ENCODE measurements around the gene SPATA6L. TPM values are rescaled to one million over a fixed set of nuclear protein-coding genes. Genes with fewer than 3 reads are reported as not detected.

Gene SPATA6L
- total RNA-seq, 1 experiment from 2014 or later, result 1.8 TPM

GRCh38 chr9:4642351-4642750, 23.9 kb downstream of the SPATA6L start:
- H3K27ac Mint-ChIP-seq, result no peak overlapping the region
- no peak overlapping the region for H3K4me3 Mint-ChIP-seq
- H3K36me3 Mint-ChIP-seq, result no peaks in the 10 kb centered on the region
- TF ChIP-seq FOXP4 (CRISPR knock-in tag; IDR thresholded peaks at IDR 0.05) (no peak), ATF6 (CRISPR knock-in tag; IDR thresholded peaks at IDR 0.05) (no peak), SMAD4 (CRISPR knock-in tag; IDR thresholded peaks at IDR 0.05) (no peak), TEAD1 (CRISPR knock-in tag; IDR thresholded peaks at IDR 0.05) (no peak), ELF4 (CRISPR knock-in tag; IDR thresholded peaks at IDR 0.05; ENCODE audit: low read depth) (no peak)
- no peaks in the 10 kb centered on the region for H3K27me3 Mint-ChIP-seq (ENCODE audit: low read depth)
- ChIA-PET CTCF (no interaction called here), POLR2A (no interaction called here)
- peaks cover 11% of the 10 kb centered on the region for H3K4me1 Mint-ChIP-seq
- ATAC-seq (no peak), DNase-seq (ENCODE audit: low spot score) (no peak)
- no peaks in the 10 kb centered on the region for H3K9me3 Mint-ChIP-seq

GRCh38 chr9:4640027-4640426, 26.3 kb downstream of the SPATA6L start:
- Mint-ChIP-seq H3K27ac (no peak overlapping the region), H3K27me3 (ENCODE audit: low read depth) (no peaks in the 10 kb centered on the region), H3K4me3 (no peak overlapping the region), H3K36me3 (no peaks in the 10 kb centered on the region), H3K4me1 (peaks cover 13% of the 10 kb centered on the region), H3K9me3 (no peaks in the 10 kb centered on the region)
- ATAC-seq (peak; percentile 60), DNase-seq (ENCODE audit: low spot score) (peak; percentile 50)
- CTCF ChIA-PET, result interaction anchor here (0.6 to 2.0 kb wide), 11 partner anchors 10 to 324 kb away, joined by 3 to 28 read pairs (median 6); no protein-coding TSS in a partner anchor
- POLR2A ChIA-PET, result no interaction called here
- TF ChIP-seq ELF4 (CRISPR knock-in tag; IDR thresholded peaks at IDR 0.05; ENCODE audit: low read depth), result no peak
- TF ChIP-seq CTCF (IDR thresholded peaks at IDR 0.05), result peak; percentile 18; the same call in 1 of the 2 replicates

GRCh38 chr9:4639420-4639819, 26.9 kb downstream of the SPATA6L start:
- no peaks in the 10 kb centered on the region for H3K36me3 Mint-ChIP-seq
- TF ChIP-seq SMAD4 (CRISPR knock-in tag; IDR thresholded peaks at IDR 0.05), result no peak
- TF ChIP-seq AR (CRISPR knock-in tag; IDR thresholded peaks at IDR 0.05), result no peak
- TF ChIP-seq ZNF532 (CRISPR knock-in tag; IDR thresholded peaks at IDR 0.05; ENCODE audit: borderline replicate concordance), result no peak
- TF ChIP-seq ARID4B (CRISPR knock-in tag; IDR thresholded peaks at IDR 0.05; ENCODE audit: borderline replicate concordance), result no peak
- TF ChIP-seq MXD4 (CRISPR knock-in tag; IDR thresholded peaks at IDR 0.05; ENCODE audit: borderline replicate concordance), result no peak
- no peak for TF ChIP-seq CDX4 (CRISPR knock-in tag; IDR thresholded peaks at IDR 0.05; ENCODE audit: borderline replicate concordance)
- no peak for TF ChIP-seq GTF2I (CRISPR knock-in tag; conservative IDR thresholded peaks at IDR 0.05)

More at GRCh38 chr9:4639420-4639819, 26.9 kb downstream of the SPATA6L start:
- DNase-seq (ENCODE audit: low spot score), result no peak
- CTCF ChIA-PET, result interaction anchor here (0.6 to 2.0 kb wide), 9 partner anchors 18 to 324 kb away, joined by 3 to 28 read pairs (median 8); no protein-coding TSS in a partner anchor
- ATAC-seq, result no peak
- POLR2A ChIA-PET, result no interaction called here
- no peaks in the 10 kb centered on the region for H3K27me3 Mint-ChIP-seq (ENCODE audit: low read depth)
- H3K9me3 Mint-ChIP-seq, result no peaks in the 10 kb centered on the region
- no peak overlapping the region for H3K27ac Mint-ChIP-seq
- H3K4me3 Mint-ChIP-seq, result no peak overlapping the region
- H3K4me1 Mint-ChIP-seq, result peaks cover 15% of the 10 kb centered on the region

Measured in WTC11 (cell line).